Activated naive CD4-positive, alpha-beta T cell treated with anti-CD3 and anti-CD28 coated beads, Interleukin-2, amount 50 U/mL, for 24 hours (primary cell): ENCODE results near the gene GAL3ST3.

Experiments
- H3K27ac Mint-ChIP-seq: one replicate; pipeline ENCODE4 v1.8.0; 2021; ENCODE audit warnings: mild to moderate bottlenecking, mixed read lengths
- H3K27me3 Mint-ChIP-seq: one replicate; pipeline ENCODE4 v1.8.0; 2021; ENCODE audit warnings: mixed read lengths
- H3K36me3 Mint-ChIP-seq: one replicate; pipeline ENCODE4 v1.8.0; 2021; ENCODE audit warnings: mixed read lengths
- H3K4me1 Mint-ChIP-seq: one replicate; pipeline ENCODE4 v1.8.0; 2021; ENCODE audit warnings: mixed read lengths
- H3K4me3 Mint-ChIP-seq: one replicate; pipeline ENCODE4 v1.8.0; 2021; ENCODE audit warnings: mild to moderate bottlenecking, mixed read lengths
- H3K9me3 Mint-ChIP-seq: one replicate; pipeline ENCODE4 v1.8.0; 2021; ENCODE audit warnings: mixed read lengths

GAL3ST3 gene

DNA sequence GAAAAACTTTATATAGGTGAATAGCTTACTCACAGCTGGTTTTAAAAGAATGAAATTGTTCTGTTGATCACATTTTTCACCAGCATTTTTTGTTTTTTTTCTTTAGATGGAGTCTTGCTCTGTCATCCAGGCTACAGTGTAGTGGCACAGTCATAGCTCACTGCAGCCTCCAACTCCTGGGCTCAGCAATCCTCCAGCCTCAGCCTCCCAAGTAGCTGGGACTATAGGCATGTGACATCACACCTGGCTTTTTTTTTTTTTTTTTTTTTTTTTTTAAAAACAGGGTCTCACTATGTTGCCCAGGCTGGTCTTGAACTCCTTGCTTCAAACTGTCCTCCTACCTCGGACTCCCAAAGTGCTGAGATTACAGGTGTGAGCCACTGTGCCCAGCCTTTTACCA, 24.7 kb upstream of the GAL3ST3 start:
- H3K4me3 Mint-ChIP-seq: peak overlapping the region; percentile 51
- H3K36me3 Mint-ChIP-seq: peaks cover 17% of the 10 kb centered on the region
- H3K9me3 Mint-ChIP-seq: no peaks in the 10 kb centered on the region
- peaks cover 78% of the 10 kb centered on the region for H3K4me1 Mint-ChIP-seq
- H3K27ac Mint-ChIP-seq: peak overlapping the region; percentile 96
- H3K27me3 Mint-ChIP-seq: no peaks in the 10 kb centered on the region

DNA sequence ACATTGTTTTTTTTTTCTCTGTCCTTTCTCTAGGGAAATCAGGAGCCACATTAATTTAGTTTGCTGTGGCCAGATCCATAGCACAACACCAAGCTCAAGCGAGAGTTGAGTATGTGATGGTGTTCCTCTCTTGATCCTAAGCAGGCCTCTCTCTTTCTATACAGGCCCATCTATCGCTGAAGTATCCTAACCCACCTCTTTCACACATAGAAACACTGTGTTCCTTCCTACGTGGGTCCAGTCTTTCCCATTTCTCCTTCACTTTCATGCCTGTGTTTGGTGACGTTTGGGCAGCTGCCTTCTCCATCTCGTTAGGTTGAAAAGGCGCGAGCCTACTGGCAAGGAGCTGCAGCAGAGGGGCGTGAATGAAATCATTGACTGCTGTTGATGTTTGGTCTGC, 23.6 kb upstream of the GAL3ST3 start:
- H3K27ac Mint-ChIP-seq: peak overlapping the region; percentile 96
- peaks cover 15% of the 10 kb centered on the region for H3K36me3 Mint-ChIP-seq
- H3K4me1 Mint-ChIP-seq: peaks cover 79% of the 10 kb centered on the region
- H3K4me3 Mint-ChIP-seq: peak overlapping the region; percentile 94
- H3K9me3 Mint-ChIP-seq: no peaks in the 10 kb centered on the region
- H3K27me3 Mint-ChIP-seq: no peaks in the 10 kb centered on the region

GRCh38 chr11:66072081-66072480, 23.1 kb upstream of the GAL3ST3 start:
- no peaks in the 10 kb centered on the region for H3K9me3 Mint-ChIP-seq
- peak overlapping the region; percentile 94 for H3K4me3 Mint-ChIP-seq
- H3K36me3 Mint-ChIP-seq: peaks cover 15% of the 10 kb centered on the region
- H3K27ac Mint-ChIP-seq: peak overlapping the region; percentile 96
- no peaks in the 10 kb centered on the region for H3K27me3 Mint-ChIP-seq
- H3K4me1 Mint-ChIP-seq: peaks cover 80% of the 10 kb centered on the region

- no peaks in the 10 kb centered on the region for H3K27me3 Mint-ChIP-seq
- H3K9me3 Mint-ChIP-seq: no peaks in the 10 kb centered on the region
- peaks cover 15% of the 10 kb centered on the region for H3K36me3 Mint-ChIP-seq
- peak overlapping the region; percentile 94 for H3K27ac Mint-ChIP-seq
- peaks cover 80% of the 10 kb centered on the region for H3K4me1 Mint-ChIP-seq
- peak overlapping the region; percentile 94 for H3K4me3 Mint-ChIP-seq
Observed at GRCh38 chr11:66071381-66071801, 22.4 kb upstream of the GAL3ST3 start.

DNA sequence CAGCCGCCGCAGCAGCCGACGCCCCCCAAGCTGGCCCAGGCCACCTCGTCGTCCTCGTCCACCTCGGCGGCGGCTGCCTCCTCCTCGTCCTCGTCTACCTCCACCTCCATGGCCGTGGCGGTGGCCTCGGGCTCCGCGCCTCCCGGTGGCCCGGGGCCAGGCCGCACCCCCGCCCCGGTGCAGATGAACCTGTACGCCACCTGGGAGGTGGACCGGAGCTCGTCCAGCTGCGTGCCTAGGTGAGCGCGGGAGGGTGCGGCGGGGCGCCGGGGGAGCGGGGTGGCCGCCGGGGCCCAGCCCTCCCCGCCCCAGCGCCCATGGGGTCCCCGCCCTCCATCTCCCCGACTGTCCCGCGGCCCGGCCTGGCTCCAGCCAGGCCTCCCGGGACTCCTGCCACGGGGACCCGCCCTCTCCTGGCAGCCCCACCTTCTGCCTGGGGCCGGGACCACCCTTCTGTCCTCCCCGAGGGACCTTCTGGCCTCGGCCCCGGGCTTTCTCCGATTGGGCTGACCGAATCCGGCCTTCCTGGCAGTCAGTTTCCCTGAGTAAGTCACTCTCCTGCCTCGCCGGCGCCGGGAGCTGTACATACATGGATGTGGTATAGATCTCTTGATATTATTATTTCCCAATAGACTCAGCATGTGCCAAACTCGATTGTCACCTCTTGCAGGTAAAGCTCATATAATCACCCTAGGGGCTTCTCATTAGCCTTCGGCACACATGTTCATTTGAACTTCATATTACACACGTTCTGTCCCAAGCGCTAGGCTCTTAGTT, 21.8 kb upstream of the GAL3ST3 start:
- H3K4me3 Mint-ChIP-seq: peak overlapping the region; percentile 94
- peak overlapping the region; percentile 94 for H3K27ac Mint-ChIP-seq
- no peaks in the 10 kb centered on the region for H3K9me3 Mint-ChIP-seq
- H3K27me3 Mint-ChIP-seq: no peaks in the 10 kb centered on the region
- peaks cover 79% of the 10 kb centered on the region for H3K4me1 Mint-ChIP-seq
- peaks cover 18% of the 10 kb centered on the region for H3K36me3 Mint-ChIP-seq

GRCh38 chr11:66069715-66070603, 21.0 kb upstream of the GAL3ST3 start, which contains the start of gene PACS1:
TSS of gene PACS1 (plus strand) at chr11:66070272. CDS start at chr11:66070487, 215 bp downstream.
- H3K9me3 Mint-ChIP-seq: no peaks in the 10 kb centered on the region
- peaks cover 74% of the 10 kb centered on the region for H3K4me1 Mint-ChIP-seq
- H3K27me3 Mint-ChIP-seq: no peaks in the 10 kb centered on the region
- H3K4me3 Mint-ChIP-seq: peak within 1 kb of the TSS; percentile 94
- H3K27ac Mint-ChIP-seq: peak within 1 kb of the TSS; percentile 94
- peaks cover 21% of the 10 kb centered on the region for H3K36me3 Mint-ChIP-seq

- no peaks in the 10 kb centered on the region for H3K27me3 Mint-ChIP-seq
- H3K36me3 Mint-ChIP-seq: peaks cover 25% of the 10 kb centered on the region
- no peaks in the 10 kb centered on the region for H3K9me3 Mint-ChIP-seq
- H3K4me1 Mint-ChIP-seq: peaks cover 70% of the 10 kb centered on the region
- H3K27ac Mint-ChIP-seq: peak overlapping the region; percentile 89
- H3K4me3 Mint-ChIP-seq: peak overlapping the region; percentile 90
Observed at GRCh38 chr11:66068923-66069714, 20.2 kb upstream of the GAL3ST3 start.

DNA sequence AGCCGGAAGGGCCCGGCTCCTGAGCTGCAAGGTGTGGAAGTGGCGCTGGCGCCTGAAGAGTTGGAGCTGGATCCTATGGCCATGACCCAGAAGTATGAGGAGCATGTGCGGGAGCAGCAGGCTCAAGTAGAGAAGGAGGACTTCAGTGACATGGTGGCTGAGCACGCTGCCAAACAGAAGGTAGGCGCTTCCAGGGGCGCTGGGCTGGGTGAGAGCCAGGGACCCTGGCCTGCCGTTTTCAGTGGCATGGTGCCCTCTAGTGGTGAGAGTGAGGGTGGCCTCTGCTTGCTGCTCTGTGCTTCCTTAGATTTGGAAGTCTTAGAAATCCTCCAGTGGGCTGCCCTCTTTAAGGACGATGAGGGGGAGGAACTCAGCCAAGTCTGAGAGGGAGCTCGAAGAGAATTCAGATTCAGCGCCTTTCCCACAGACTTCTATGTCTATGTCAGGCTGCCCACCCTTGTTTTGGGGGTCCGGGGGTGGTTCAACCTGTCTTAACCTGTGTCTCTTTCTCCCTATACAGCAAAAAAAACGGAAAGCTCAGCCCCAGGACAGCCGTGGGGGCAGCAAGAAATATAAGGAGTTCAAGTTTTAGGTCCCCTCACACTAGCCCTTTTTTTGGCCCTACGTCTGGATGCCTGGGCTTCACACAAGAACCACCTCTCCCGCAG, 19.3 kb upstream of the GAL3ST3 start:
- H3K4me1 Mint-ChIP-seq: peaks cover 68% of the 10 kb centered on the region
- no peaks in the 10 kb centered on the region for H3K9me3 Mint-ChIP-seq
- H3K27me3 Mint-ChIP-seq: no peaks in the 10 kb centered on the region
- peaks cover 27% of the 10 kb centered on the region for H3K36me3 Mint-ChIP-seq
- H3K27ac Mint-ChIP-seq: peak overlapping the region; percentile 89
- H3K4me3 Mint-ChIP-seq: peak overlapping the region; percentile 52

DNA sequence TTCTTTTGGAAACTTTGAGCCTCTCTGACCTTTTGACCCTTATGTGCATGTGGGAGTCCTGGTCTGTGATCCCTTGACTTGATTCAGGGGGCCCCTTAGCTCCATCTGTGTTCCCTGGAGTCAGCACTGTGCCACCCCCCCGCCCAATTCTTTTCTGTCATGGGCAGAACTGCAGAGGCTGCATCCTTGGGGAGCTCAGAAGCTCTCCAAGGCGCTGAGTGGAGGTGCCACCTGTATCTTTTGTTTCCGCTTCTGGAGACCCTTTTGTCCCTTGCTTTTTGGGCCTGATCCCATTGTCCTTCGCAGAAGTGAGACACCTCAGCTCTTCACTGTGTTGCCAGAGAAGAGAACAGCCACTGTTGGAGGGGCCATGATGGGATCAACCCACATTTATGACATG, 18.7 kb upstream of the GAL3ST3 start:
- Mint-ChIP-seq H3K4me1 (peaks cover 68% of the 10 kb centered on the region), H3K9me3 (no peaks in the 10 kb centered on the region), H3K4me3 (no peak overlapping the region), H3K36me3 (peaks cover 31% of the 10 kb centered on the region), H3K27ac (peak overlapping the region; percentile 89), H3K27me3 (no peaks in the 10 kb centered on the region)

DNA sequence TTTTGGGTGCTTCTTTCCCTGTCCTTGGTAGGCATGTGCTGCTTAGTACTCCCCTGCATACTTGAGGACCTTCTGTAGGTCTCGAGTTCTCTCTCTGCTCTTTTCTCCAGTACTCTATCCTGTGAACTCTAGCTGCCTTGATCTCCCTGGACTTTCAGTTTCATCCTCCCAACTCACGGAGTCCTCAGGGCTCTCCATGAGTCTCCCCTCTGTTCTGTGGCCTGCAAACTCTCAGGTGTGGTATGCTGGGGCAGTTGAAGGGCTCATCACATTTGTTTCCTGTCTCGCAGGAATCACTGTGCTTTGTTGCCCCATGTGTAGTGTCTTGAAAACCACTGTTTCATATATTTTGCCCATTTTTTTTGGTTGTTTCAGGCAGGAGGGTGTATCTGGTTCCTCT, 17.8 kb upstream of the GAL3ST3 start:
- Mint-ChIP-seq H3K4me1 (peaks cover 61% of the 10 kb centered on the region), H3K27me3 (no peaks in the 10 kb centered on the region), H3K27ac (peak overlapping the region; percentile 74), H3K9me3 (no peaks in the 10 kb centered on the region), H3K4me3 (no peak overlapping the region), H3K36me3 (peaks cover 33% of the 10 kb centered on the region)

DNA sequence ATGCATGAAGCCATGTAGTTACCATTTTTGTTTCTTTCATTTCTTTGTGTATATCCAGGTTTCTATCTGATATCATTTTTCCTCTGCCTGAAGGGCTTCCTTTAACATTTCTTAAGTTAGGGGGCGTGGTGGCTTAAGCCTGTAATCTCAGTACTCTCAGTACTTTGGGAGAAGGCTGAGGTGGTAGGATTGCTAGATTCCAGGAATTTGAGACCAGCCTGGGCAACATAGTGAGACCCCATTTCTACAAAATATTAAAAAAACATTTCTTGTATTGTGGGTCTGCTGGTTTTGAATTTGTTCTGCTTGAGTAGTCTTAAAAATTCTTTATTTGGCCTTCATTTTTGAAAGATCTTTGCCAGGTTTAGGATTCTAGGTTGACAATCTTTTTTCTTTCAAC, 15.6 kb upstream of the GAL3ST3 start:
- Mint-ChIP-seq H3K27ac (peak overlapping the region; percentile 26), H3K9me3 (no peaks in the 10 kb centered on the region), H3K27me3 (no peaks in the 10 kb centered on the region), H3K4me3 (no peak overlapping the region), H3K36me3 (peaks cover 43% of the 10 kb centered on the region), H3K4me1 (peaks cover 70% of the 10 kb centered on the region)

GRCh38 chr11:66063900-66064299, 14.9 kb upstream of the GAL3ST3 start:
- no peaks in the 10 kb centered on the region for H3K9me3 Mint-ChIP-seq
- peak overlapping the region; percentile 52 for H3K27ac Mint-ChIP-seq

DNA sequence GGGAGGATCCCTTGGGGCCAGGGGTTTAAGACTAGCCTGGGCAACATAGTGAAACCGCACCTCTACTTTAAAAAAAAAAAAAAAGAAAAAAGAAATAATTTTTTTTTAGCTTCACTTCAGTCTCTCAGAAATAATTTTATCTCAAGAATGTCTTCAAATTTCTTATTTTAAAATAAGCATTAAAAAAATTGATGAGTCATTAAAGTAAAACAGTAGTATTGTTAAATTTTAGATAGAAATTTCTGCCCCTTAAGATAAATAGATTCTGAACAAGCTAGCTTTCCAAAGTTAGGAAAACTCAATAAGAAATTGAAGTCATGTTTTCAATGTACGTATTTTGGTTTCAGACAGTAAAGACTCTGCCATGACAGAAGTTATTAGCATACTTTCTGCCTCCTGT, 13.4 kb upstream of the GAL3ST3 start:
- Mint-ChIP-seq H3K4me3 (no peak overlapping the region), H3K9me3 (no peaks in the 10 kb centered on the region), H3K27ac (peak overlapping the region; percentile 86), H3K4me1 (peaks cover 55% of the 10 kb centered on the region), H3K27me3 (no peaks in the 10 kb centered on the region), H3K36me3 (peaks cover 41% of the 10 kb centered on the region)

More at GRCh38 chr11:66063900-66064299, 14.9 kb upstream of the GAL3ST3 start:
- peaks cover 45% of the 10 kb centered on the region for H3K36me3 Mint-ChIP-seq
- no peaks in the 10 kb centered on the region for H3K27me3 Mint-ChIP-seq
- no peak overlapping the region for H3K4me3 Mint-ChIP-seq
- peaks cover 64% of the 10 kb centered on the region for H3K4me1 Mint-ChIP-seq

DNA sequence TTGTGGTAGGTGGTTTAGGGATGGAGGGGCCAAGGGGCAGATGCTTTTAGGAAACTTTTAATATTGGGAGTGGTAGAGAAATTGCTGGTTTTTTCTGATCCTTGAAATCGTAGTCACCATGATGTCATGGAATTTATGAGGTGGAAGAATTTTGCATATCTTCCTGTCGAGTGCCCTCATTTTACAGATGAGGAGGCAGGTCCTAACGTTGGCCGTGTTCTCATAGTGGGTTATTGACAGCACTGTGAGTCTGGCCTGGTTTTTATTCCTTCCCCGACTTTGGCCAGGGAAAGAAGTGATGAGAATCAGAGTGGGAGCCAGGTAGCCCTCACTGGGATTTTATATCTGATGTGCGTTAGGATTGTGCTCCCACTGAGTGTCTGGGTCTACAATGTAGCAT, 12.3 kb upstream of the GAL3ST3 start:
- no peaks in the 10 kb centered on the region for H3K27me3 Mint-ChIP-seq
- peaks cover 41% of the 10 kb centered on the region for H3K36me3 Mint-ChIP-seq
- peak overlapping the region; percentile 53 for H3K4me3 Mint-ChIP-seq
- H3K4me1 Mint-ChIP-seq: peaks cover 46% of the 10 kb centered on the region
- peak overlapping the region; percentile 95 for H3K27ac Mint-ChIP-seq
- no peaks in the 10 kb centered on the region for H3K9me3 Mint-ChIP-seq
